Vagina (tissue), 2 donors: ENCODE measurements around the gene SLC26A2.

Experiments used
- CTCF ChIP-seq, 3 experiments: fragments of 450-650 bp in 2 of 3; fragments of 200-600 bp in 1 of 3; sonication (generic) in 1 of 3; IDR thresholded peaks; one replicate each; pipeline ENCODE4 v1.5.1; 2017 to 2019; ENCODE audit warnings: antibody characterized with exemption in 3 of 3, mild to moderate bottlenecking in 2 of 3, moderate library complexity in 2 of 3
- POLR2A ChIP-seq, 2 donors: fragments of 450-650 bp; IDR thresholded peaks; one replicate each; pipeline ENCODE4 v1.6.1; 2017; ENCODE audit warnings: antibody characterized with exemption in 2 of 2, mild to moderate bottlenecking in 2 of 2, moderate library complexity in 2 of 2
- POLR2AphosphoS5 ChIP-seq, 2 donors: sonication (generic); formaldehyde crosslinking; IDR thresholded peaks; one replicate each; pipeline ENCODE4 v1.9.0; 2017; ENCODE audit warnings: antibody characterized with exemption in 2 of 2, mild to moderate bottlenecking in 2 of 2, low read depth in 1 of 2; ENCODE audit not compliant: insufficient read depth in 1 of 2

- TF ChIP-seq POLR2A (IDR thresholded peaks at IDR 0.05) (no peak), CTCF (IDR thresholded peaks at IDR 0.05) (no peak), POLR2AphosphoS5 (IDR thresholded peaks at IDR 0.05; ENCODE audit: insufficient read depth in 1 of 2, low read depth in 1 of 2) (no peak)
These were observed 72.8 kb downstream of the SLC26A2 start for GRCh38 chr5:150033334-150033733.
